ENCODE measurements around the gene BTAF1.

- TF ChIP-seq CTCF (IDR thresholded peaks at IDR 0.05) (no peak), POLR2A (IDR thresholded peaks at IDR 0.05) (no peak)
Measured at GRCh38 chr10:91924212-91925021, 847 bp downstream of the BTAF1 start.
